Colonic mucosa (tissue), 4 donors: ENCODE data around the gene SGPL1. TPM values are rescaled to one million over a fixed set of nuclear protein-coding genes. Genes with fewer than 3 reads are reported as not detected.
"Not testable (repeated sequence)": the region's sequence is repeated elsewhere in the genome, so short reads cannot be mapped to it uniquely, and the experiment has no call there.

Experiments used
- DNase-seq: peaks from one replicate; pipeline ENCODE4 v3.0.0-alpha.2; 2020
- H3K27ac ChIP-seq: fragments of 200-600 bp; one replicate; pipeline ENCODE4 v1.8.0; 2021
- H3K27me3 ChIP-seq: fragments of 200-600 bp; one replicate; pipeline ENCODE4 v1.8.0; 2021
- H3K36me3 ChIP-seq: fragments of 200-600 bp; one replicate; pipeline ENCODE4 v1.8.0; 2021
- H3K4me1 ChIP-seq: fragments of 200-600 bp; one replicate; pipeline ENCODE4 v1.8.0; 2021; ENCODE audit warnings: mild to moderate bottlenecking
- H3K4me3 ChIP-seq: fragments of 200-600 bp; one replicate; pipeline ENCODE4 v1.8.0; 2021
- H3K9ac ChIP-seq, 2 donors: one replicate each; pipeline ENCODE4 v1.7.0; 2013; ENCODE audit warnings: control low read depth in 2 of 2, low read depth in 2 of 2, low read length in 2 of 2
- H3K9me3 ChIP-seq: fragments of 200-600 bp; one replicate; pipeline ENCODE4 v1.8.0; 2021
- intact Hi-C: fragments of 100-400 bp; cut with DNase I; formaldehyde crosslinking; loops from one replicate; pipeline ENCODE4 v1.14.1; 2022
- total RNA-seq, 2 donors: library from RNA; stranded (reverse); fragmentation: NEBNext Ultra II Directional in 1 of 2; extraction: Animal tissue kit (Norgen Biotek cat#: 25700) in 1 of 2; gene quantifications; one replicate each; pipeline ENCODE4 v1.2.1, GENCODE V29; 2021
- TF ChIP-seq, protein P1 (sequence below): fragments of 200-600 bp; IDR thresholded peaks from one replicate; pipeline ENCODE4 v1.8.0; 2022; ENCODE audit warnings: antibody characterized with exemption, mild to moderate bottlenecking
- donor health status: healthy.
- donor health status: DM: no; HTN: no; CAD: no.
- donor health status: DM: no; HTN: no; CAD: no.

The SGPL1 gene
- total RNA-seq, 2 donors from 2014 or later = 59.8 to 67.6 TPM

DNA sequence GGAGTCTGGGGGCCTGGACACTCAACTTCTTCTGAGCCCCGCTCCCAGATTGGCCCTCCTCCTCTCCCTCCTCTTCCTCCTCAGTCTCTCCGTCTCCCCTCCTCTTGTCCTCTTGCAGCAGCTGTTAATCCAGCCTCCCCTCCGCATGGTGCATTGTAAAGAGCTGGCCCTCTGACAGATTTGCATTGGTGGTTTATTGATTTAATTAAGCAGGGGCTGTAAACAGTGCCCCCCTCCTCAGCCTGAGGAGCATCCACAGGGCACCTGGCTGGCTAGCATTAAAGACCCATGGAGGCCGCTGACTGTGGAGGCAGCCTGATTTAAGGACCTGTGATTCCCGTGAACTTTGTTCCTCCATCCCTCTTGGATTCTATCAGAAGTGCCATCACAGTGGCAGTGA, 101.5 kb downstream of the SGPL1 start:
- DNase-seq = no peak
- H3K36me3 ChIP-seq = no peaks in the 10 kb centered on the region
- TF ChIP-seq, protein P1, sequence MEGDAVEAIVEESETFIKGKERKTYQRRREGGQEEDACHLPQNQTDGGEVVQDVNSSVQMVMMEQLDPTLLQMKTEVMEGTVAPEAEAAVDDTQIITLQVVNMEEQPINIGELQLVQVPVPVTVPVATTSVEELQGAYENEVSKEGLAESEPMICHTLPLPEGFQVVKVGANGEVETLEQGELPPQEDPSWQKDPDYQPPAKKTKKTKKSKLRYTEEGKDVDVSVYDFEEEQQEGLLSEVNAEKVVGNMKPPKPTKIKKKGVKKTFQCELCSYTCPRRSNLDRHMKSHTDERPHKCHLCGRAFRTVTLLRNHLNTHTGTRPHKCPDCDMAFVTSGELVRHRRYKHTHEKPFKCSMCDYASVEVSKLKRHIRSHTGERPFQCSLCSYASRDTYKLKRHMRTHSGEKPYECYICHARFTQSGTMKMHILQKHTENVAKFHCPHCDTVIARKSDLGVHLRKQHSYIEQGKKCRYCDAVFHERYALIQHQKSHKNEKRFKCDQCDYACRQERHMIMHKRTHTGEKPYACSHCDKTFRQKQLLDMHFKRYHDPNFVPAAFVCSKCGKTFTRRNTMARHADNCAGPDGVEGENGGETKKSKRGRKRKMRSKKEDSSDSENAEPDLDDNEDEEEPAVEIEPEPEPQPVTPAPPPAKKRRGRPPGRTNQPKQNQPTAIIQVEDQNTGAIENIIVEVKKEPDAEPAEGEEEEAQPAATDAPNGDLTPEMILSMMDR = no peak
- intact Hi-C loops = no loop called here
- H3K4me1 ChIP-seq = no peaks in the 10 kb centered on the region
- no peaks in the 10 kb centered on the region for H3K9me3 ChIP-seq
- H3K4me3 ChIP-seq = no peak overlapping the region
- H3K27me3 ChIP-seq = no peaks in the 10 kb centered on the region
- H3K9ac ChIP-seq = no peak overlapping the region
- no peak overlapping the region for H3K27ac ChIP-seq

- intact Hi-C loops = no loop called here
- H3K27ac ChIP-seq = no peak overlapping the region
- no peaks in the 10 kb centered on the region for H3K27me3 ChIP-seq
- no peaks in the 10 kb centered on the region for H3K9me3 ChIP-seq
- H3K36me3 ChIP-seq = no peaks in the 10 kb centered on the region
- TF ChIP-seq, protein P1 = no peak
- no peak overlapping the region for H3K4me3 ChIP-seq
- H3K4me1 ChIP-seq = no peaks in the 10 kb centered on the region
- no peak overlapping the region for H3K9ac ChIP-seq
- no peak for DNase-seq
Observed at GRCh38 chr10:70917635-70918034, 101.9 kb downstream of the SGPL1 start.

DNA sequence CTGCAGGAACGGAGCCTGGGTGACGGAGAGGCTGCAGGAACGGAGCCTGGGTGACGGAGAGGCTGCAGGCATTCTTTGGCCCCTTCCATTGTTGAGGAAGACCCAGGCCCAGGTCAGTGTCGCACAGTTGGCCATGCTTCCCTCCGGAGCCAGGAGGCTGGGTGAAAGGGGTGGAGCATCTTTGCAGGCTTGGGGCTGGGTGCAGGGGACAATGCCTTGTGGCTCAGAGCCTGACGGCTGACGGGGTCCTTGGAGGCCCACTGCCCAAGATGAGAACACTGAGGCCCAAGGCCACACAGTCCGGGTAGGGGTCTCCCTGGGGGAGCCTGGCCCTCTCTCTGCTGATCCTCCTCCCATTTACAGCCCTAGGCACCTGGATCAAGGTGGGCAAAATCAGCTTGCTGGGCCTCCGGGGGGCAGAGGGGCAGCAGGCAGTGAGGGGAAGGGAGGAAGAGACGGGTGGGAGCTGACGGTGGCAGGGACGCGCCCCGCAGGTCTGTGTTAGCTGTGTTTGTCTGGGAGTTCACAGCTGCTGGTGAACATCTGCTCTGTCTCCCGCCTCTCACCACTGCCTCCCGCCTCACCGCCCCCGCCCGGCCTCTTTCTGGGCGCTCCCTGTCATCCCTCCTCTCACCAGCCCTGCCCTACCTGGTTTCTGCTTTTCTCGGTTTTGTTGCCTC, 103.2 kb downstream of the SGPL1 start:
- H3K27me3 ChIP-seq = no peaks in the 10 kb centered on the region
- intact Hi-C loops = no loop called here
- H3K27ac ChIP-seq = no peak overlapping the region
- peak; percentile 27 for DNase-seq
- H3K4me1 ChIP-seq = no peaks in the 10 kb centered on the region
- no peak overlapping the region for H3K4me3 ChIP-seq
- no peak overlapping the region for H3K9ac ChIP-seq
- no peaks in the 10 kb centered on the region for H3K36me3 ChIP-seq
- TF ChIP-seq, protein P1 = no peak
- no peaks in the 10 kb centered on the region for H3K9me3 ChIP-seq

GRCh38 chr10:70919906-70920305, 104.2 kb downstream of the SGPL1 start:
- not testable (repeated sequence) for H3K9ac ChIP-seq, DNase-seq, H3K27me3 ChIP-seq, H3K36me3 ChIP-seq, H3K4me1 ChIP-seq, H3K27ac ChIP-seq, H3K9me3 ChIP-seq, H3K4me3 ChIP-seq
- intact Hi-C loops = loop anchor here (10.0 kb wide), 1 partner anchor 145 kb away; no protein-coding TSS in a partner anchor

GRCh38 chr10:70920519-70920918, 104.8 kb downstream of the SGPL1 start:
- no peak overlapping the region for H3K27ac ChIP-seq
- DNase-seq = peak; percentile 70
- TF ChIP-seq, protein P1 = no peak
- H3K4me1 ChIP-seq = no peaks in the 10 kb centered on the region
- no peaks in the 10 kb centered on the region for H3K27me3 ChIP-seq
- intact Hi-C loops = loop anchor here (10.0 kb wide), 1 partner anchor 144 kb away; no protein-coding TSS in a partner anchor
- no peak overlapping the region for H3K4me3 ChIP-seq
- H3K36me3 ChIP-seq = no peaks in the 10 kb centered on the region
- no peaks in the 10 kb centered on the region for H3K9me3 ChIP-seq
- H3K9ac ChIP-seq = no peak overlapping the region

GRCh38 chr10:70921285-70921684, 105.5 kb downstream of the SGPL1 start:
- Histone ChIP-seq H3K4me1 (no peaks in the 10 kb centered on the region), H3K27ac (no peak overlapping the region), H3K36me3 (no peaks in the 10 kb centered on the region), H3K27me3 (no peaks in the 10 kb centered on the region), H3K9me3 (no peaks in the 10 kb centered on the region), H3K4me3 (no peak overlapping the region), H3K9ac (no peak overlapping the region)
- TF ChIP-seq, protein P1 = no peak
- DNase-seq = no peak
- intact Hi-C loops = loop anchor here (10.0 kb wide), 1 partner anchor 144 kb away; no protein-coding TSS in a partner anchor
